ENCODE measurements around the gene PAK2.
"Not testable (repeated sequence)": the region's sequence is repeated elsewhere in the genome, so short reads cannot be mapped to it uniquely, and the experiment has no call there.

Gene PAK2

DNA sequence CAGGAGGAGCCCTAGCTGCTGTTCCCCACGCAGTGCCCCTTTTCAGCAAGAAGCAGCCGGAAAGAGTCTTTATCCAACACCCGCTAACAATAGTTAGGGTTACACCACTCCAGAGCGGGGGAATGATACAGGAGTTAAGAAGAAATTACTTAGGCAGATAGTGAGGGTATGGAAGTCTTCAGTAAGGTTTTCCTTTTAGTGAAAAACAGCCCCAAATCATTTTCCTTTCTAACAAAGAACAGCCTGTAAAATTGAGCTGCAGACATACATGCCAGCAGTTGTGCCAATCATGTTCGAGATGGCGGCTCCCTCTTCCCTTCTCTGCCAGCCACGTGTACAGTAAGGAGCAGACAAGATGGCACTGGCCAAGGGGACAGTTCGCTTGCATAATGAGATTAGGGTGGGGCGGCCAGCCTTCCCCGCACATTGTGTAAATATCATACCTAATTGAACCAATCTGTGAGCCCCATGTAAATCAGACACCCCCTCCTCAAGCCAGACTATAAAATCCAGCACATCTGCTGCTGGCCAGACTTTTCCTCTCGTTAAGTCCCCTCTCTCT is 109.6 kb downstream of the PAK2 start:
- no peak for TF ChIP-seq POLR2AphosphoS5 (IDR thresholded peaks at IDR 0.05; ENCODE audit: low read depth)
- no peak for TF ChIP-seq GABPA (IDR thresholded peaks at IDR 0.05; ENCODE audit: low read depth)
- TF ChIP-seq, protein P1, sequence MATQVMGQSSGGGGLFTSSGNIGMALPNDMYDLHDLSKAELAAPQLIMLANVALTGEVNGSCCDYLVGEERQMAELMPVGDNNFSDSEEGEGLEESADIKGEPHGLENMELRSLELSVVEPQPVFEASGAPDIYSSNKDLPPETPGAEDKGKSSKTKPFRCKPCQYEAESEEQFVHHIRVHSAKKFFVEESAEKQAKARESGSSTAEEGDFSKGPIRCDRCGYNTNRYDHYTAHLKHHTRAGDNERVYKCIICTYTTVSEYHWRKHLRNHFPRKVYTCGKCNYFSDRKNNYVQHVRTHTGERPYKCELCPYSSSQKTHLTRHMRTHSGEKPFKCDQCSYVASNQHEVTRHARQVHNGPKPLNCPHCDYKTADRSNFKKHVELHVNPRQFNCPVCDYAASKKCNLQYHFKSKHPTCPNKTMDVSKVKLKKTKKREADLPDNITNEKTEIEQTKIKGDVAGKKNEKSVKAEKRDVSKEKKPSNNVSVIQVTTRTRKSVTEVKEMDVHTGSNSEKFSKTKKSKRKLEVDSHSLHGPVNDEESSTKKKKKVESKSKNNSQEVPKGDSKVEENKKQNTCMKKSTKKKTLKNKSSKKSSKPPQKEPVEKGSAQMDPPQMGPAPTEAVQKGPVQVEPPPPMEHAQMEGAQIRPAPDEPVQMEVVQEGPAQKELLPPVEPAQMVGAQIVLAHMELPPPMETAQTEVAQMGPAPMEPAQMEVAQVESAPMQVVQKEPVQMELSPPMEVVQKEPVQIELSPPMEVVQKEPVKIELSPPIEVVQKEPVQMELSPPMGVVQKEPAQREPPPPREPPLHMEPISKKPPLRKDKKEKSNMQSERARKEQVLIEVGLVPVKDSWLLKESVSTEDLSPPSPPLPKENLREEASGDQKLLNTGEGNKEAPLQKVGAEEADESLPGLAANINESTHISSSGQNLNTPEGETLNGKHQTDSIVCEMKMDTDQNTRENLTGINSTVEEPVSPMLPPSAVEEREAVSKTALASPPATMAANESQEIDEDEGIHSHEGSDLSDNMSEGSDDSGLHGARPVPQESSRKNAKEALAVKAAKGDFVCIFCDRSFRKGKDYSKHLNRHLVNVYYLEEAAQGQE (IDR thresholded peaks at IDR 0.05; ENCODE audit: insufficient replicate concordance, low read depth), result no peak
- no peak for TF ChIP-seq SPI1 (IDR thresholded peaks at IDR 0.05; ENCODE audit: borderline replicate concordance, low read depth)
- TF ChIP-seq, protein P2, sequence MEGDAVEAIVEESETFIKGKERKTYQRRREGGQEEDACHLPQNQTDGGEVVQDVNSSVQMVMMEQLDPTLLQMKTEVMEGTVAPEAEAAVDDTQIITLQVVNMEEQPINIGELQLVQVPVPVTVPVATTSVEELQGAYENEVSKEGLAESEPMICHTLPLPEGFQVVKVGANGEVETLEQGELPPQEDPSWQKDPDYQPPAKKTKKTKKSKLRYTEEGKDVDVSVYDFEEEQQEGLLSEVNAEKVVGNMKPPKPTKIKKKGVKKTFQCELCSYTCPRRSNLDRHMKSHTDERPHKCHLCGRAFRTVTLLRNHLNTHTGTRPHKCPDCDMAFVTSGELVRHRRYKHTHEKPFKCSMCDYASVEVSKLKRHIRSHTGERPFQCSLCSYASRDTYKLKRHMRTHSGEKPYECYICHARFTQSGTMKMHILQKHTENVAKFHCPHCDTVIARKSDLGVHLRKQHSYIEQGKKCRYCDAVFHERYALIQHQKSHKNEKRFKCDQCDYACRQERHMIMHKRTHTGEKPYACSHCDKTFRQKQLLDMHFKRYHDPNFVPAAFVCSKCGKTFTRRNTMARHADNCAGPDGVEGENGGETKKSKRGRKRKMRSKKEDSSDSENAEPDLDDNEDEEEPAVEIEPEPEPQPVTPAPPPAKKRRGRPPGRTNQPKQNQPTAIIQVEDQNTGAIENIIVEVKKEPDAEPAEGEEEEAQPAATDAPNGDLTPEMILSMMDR (IDR thresholded peaks at IDR 0.05; ENCODE audit: insufficient read depth, low read length), result no peak
- no peak for DNase-seq (ENCODE audit: low read depth in 1 of 2, low spot score in 1 of 2)
- Histone ChIP-seq H3K27me3 (ENCODE audit: insufficient read depth, poor library complexity, severe bottlenecking) (no peaks in the 10 kb centered on the region), H3K4me3 (replicated peaks; ENCODE audit: insufficient read depth, low read length) (no peak overlapping the region), H3K27ac (replicated peaks) (no peak overlapping the region)

DNA sequence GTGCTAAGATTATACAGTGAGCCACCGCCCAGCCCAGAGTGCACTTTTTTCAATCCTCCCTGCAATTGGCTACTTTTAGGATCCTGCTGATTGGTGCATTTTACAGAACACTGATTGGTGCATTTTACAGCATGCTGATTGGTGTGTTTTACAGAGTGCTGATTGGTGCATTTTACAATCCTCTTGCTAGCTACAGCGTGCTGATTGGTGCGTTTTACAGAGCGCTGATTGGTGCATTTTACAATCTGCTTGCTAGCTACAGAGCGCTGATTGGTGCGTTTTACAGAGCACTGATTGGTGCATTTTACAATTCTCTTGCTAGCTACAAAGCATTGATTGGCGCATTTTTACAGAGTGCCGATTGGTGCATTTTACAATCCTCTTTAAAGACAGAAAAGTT is 123.3 kb downstream of the PAK2 start:
- not testable (repeated sequence) for DNase-seq (ENCODE audit: low read depth in 1 of 2, low spot score in 1 of 2); H3K27me3 ChIP-seq (ENCODE audit: insufficient read depth, poor library complexity, severe bottlenecking)

DNA sequence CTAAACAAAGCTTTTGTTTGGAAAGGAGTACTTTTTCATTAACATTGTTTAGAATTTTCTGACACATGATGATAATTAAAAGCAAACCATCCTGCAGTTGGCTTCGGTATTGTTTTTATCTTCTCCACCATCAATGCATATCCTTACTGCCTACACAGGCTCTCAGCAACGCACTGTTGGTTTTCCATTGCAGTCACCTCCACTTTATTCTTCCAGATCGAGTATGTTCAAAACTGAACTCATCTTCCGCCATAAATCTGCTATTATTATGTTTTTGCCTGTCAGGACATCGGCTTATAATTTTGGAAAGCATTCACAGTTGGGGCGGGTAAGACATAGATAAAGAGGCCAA is 127.5 kb downstream of the PAK2 start:
- H3K4me3 ChIP-seq (replicated peaks; ENCODE audit: insufficient read depth, low read length), result peak overlapping the region; percentile 96
- no peak for DNase-seq (ENCODE audit: low read depth in 1 of 2, low spot score in 1 of 2)
- H3K27me3 ChIP-seq (ENCODE audit: insufficient read depth, poor library complexity, severe bottlenecking), result no peaks in the 10 kb centered on the region
- peak overlapping the region; percentile 67 for H3K27ac ChIP-seq (replicated peaks)
- TF ChIP-seq, protein P1 (IDR thresholded peaks at IDR 0.05; ENCODE audit: insufficient replicate concordance, low read depth), result no peak
- TF ChIP-seq, protein P2 (IDR thresholded peaks at IDR 0.05; ENCODE audit: insufficient read depth, low read length), result no peak
- TF ChIP-seq GABPA (IDR thresholded peaks at IDR 0.05; ENCODE audit: low read depth) (no peak), SPI1 (IDR thresholded peaks at IDR 0.05; ENCODE audit: borderline replicate concordance, low read depth) (no peak), POLR2AphosphoS5 (IDR thresholded peaks at IDR 0.05; ENCODE audit: low read depth) (no peak)

More for the DNA sequence above, 123.3 kb downstream of the PAK2 start:
- H3K4me3 ChIP-seq (replicated peaks; ENCODE audit: insufficient read depth, low read length); H3K27ac ChIP-seq (replicated peaks): not testable (repeated sequence)

DNA sequence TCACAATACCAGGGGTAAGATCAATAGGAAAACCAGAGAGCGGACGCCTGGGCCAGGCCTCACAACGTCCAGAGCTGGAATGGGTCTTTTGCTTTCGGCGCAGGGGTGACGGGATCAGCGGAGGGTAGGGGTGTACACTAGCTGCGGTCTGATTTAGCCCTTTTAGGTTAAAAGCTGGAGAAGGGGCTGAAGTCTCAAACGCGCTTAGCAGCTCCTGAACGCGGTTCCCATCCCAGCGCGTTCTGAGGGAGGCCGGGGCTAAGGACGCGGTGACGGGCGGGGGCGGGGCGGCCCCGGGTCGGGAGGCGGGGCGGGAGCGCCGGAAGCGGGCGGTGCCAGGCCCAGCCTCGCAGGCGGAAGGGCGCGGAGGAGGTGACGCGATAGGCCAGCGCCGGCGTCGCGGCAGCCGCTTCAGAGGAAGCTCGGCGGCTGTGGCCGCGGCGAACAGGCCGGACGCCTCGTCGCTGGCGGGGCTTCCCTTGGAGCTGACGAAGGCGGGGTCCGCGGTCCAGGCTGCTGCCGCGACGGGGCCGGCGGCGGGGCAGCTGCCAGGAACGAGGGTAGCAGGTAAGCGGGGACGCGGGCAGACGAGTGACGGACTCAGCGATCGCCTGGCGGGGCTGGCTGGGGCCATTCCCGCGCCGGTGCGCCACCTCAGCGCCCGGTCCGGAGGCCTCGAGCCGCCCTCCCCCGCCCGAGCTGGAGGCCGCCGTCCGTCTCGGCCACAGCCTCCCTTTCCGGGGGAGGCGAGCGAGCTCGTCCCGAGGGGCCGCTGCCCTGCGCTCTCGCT is 128.0 kb downstream of the PAK2 start, which contains the start of gene SENP5:
Gene SENP5, plus strand, starts transcription at position 414 of the 790 bp plus-strand sequence. CDS start 17,262 bp downstream, outside the sequence.
- TF ChIP-seq SPI1 (IDR thresholded peaks at IDR 0.05; ENCODE audit: borderline replicate concordance, low read depth), result no peak; the same call in 1 of the 2 replicates
- TF ChIP-seq GABPA (IDR thresholded peaks at IDR 0.05; ENCODE audit: low read depth), result peak; percentile 67
- peak; percentile 72 for TF ChIP-seq POLR2AphosphoS5 (IDR thresholded peaks at IDR 0.05; ENCODE audit: low read depth)
- peak within 1 kb of the TSS; percentile 96 for H3K4me3 ChIP-seq (replicated peaks; ENCODE audit: insufficient read depth, low read length)
- H3K27me3 ChIP-seq (ENCODE audit: insufficient read depth, poor library complexity, severe bottlenecking), result no peaks in the 10 kb centered on the region
- H3K27ac ChIP-seq (replicated peaks), result peak within 1 kb of the TSS; percentile 78
- DNase-seq (ENCODE audit: low read depth in 1 of 2, low spot score in 1 of 2), result peak; percentile 61 to 86

All from HL-60 (cell line).